Fibroblast of lung (primary cell): ENCODE results near the gene MEF2A.

ENCODE experiments used
- EZH2 ChIP-seq: IDR thresholded peaks from 2 replicates; pipeline ENCODE4 v1.5.1; 2012; ENCODE audit warnings: low read length, control low read depth, mild to moderate bottlenecking; ENCODE audit errors: missing control alignments
- TF ChIP-seq, protein P1 (sequence below), 2 donors: IDR thresholded peaks in 1 of 2; conservative IDR thresholded peaks in 1 of 2; 1 replicate in 1 of 2; 2 replicates in 1 of 2; pipeline ENCODE4 v1.5.1; 2011 to 2012; ENCODE audit warnings: low read length in 2 of 2, control low read depth in 1 of 2, inconsistent platforms in 1 of 2, low read depth in 1 of 2, mild to moderate bottlenecking in 1 of 2

- TF ChIP-seq, protein P1, sequence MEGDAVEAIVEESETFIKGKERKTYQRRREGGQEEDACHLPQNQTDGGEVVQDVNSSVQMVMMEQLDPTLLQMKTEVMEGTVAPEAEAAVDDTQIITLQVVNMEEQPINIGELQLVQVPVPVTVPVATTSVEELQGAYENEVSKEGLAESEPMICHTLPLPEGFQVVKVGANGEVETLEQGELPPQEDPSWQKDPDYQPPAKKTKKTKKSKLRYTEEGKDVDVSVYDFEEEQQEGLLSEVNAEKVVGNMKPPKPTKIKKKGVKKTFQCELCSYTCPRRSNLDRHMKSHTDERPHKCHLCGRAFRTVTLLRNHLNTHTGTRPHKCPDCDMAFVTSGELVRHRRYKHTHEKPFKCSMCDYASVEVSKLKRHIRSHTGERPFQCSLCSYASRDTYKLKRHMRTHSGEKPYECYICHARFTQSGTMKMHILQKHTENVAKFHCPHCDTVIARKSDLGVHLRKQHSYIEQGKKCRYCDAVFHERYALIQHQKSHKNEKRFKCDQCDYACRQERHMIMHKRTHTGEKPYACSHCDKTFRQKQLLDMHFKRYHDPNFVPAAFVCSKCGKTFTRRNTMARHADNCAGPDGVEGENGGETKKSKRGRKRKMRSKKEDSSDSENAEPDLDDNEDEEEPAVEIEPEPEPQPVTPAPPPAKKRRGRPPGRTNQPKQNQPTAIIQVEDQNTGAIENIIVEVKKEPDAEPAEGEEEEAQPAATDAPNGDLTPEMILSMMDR (conservative IDR thresholded peaks at IDR 0.05 in 1 of 2, IDR thresholded peaks at IDR 0.05 in 1 of 2; ENCODE audit: low read depth in 1 of 2, low read length in 2 of 2) = no peak
- TF ChIP-seq EZH2 = no peak
Measured at GRCh38 chr15:99738021-99738847, 172.4 kb downstream of the MEF2A start.
